Stimulated activated CD4-positive, alpha-beta T cell treated with anti-CD3 and anti-CD28 coated beads, Interleukin-4, amount 100 ng/mL, for 4 hours (primary cell): ENCODE data around the gene ANKRD53.
A peak's percentile ranks its signal among the peaks of the same experiment; 100 is the strongest.

Experiments
- DNase-seq, 2 experiments: peaks; one replicate each; pipeline ENCODE4 v3.0.0-alpha.2; 2020

The ANKRD53 gene

DNA sequence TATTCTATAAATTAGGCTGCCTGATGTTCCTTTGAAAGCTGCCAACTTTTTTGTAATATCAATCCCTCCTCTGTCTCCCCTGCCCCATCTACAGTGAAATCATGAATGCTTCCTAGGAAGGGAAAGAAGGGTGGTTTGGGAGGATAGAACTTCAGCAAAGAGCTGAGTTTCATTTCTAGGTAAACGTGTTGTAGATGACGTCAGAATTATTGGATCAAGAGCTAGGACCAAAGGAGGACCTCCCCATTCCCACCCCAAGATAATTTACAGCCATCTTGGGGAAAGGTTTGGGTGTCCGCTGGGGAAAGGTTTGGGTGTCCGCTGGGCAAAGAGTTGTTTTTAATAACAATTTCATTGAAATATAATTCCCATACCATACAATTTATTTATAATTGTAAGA is 11.2 kb upstream of the ANKRD53 start:
- no peak for DNase-seq

DNA sequence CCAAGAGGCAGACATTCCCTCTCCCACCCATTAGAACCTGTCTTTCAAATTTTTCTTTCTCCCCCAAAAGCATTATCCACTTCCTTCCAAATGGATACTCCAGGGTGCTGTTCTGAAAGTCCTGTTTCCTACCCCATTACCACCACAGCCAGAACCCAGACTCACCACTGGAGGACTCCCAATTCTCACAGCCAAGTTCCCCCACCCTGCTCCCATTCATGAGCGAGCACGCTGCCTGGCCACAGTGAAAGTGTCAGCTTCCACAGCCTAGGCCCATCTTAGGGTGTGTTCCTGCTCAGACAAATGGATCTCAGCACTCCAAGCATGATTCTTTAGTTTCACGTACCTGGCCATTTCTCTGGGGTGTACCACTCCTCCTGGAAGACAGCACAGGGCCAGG is 3.8 kb upstream of the ANKRD53 start:
- no peak for DNase-seq

DNA sequence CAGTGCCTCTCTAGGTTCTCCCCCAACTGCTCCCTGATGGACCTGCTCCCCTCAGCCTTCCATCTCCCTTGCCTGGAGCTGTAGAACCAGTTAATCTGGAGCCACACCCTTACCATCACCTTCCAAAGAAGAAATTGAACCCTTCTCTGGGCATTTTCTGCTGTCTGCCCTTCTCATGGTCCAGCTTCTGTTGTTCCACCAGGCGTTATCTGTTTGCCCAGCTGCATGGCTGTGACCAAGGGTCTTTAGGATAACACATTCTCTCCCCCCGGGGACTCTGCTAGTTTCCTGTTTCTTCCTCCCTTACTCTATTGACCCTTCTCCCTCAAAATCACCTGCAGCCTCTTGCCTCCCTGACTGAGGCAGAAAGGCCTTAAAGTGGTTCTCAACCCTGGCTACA is 3.2 kb upstream of the ANKRD53 start:
- DNase-seq: no peak

DNA sequence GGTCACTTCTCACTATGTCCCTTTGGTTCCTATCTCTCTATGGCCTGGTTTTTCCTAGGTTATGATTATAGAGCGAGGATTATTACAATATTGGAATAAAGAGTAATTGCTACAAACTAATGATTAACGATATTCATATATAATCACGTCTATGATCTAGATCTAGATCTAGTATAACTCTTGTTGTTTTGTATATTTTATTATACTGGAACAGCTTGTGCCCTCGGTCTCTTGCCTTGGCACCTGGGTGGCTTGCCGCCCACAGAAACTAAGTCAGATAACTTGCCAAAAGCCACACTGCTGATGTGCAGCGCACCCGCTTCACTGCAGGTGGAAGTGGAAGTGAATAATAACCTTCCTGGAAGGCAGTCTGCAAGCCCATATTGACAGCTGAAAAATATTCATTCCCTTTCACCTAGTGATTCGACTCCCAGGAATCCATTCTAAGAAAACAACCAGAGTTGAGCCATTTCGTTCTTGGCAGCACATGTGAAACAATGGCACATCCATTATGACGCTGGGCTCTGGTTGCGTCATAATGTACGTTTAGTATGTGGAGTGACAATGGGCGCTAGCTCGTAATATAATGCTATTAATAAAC is 725 bp upstream of the ANKRD53 start:
- DNase-seq: peak in 1 of 2 experiments; percentile 44

DNA sequence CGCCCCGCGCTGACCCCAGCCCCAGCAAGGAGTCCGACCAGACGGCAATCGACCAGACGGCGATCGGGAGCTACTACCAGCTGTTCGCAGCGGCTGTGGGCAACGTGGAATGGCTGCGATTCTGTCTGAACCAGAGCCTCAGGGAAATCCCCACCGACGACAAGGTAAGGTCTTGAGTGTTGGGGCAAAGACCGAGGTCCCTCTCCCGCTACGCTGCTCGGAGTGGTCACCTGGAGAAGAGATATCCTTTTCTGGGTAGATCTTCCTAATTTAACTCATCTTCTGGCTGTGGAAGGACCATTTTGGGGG is 704 bp downstream of the ANKRD53 start:
- no peak for DNase-seq

DNA sequence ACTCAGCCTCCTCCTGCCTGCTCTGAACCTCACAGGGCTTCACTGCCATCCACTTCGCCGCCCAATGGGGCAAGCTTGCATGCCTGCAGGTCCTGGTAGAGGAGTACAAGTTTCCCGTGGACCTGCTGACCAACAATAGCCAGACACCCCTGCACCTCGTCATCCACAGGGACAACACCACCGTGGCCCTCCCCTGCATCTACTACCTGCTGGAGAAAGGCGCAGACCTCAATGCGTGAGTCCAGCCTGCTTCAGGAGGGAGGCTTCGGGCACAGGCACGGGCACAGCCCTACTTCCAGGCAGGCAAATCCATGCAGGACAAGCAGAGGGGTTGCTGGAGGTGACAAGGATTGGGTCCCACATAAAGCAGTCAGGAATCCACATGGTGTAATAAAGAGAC is 1.2 kb downstream of the ANKRD53 start:
- no peak for DNase-seq

DNA sequence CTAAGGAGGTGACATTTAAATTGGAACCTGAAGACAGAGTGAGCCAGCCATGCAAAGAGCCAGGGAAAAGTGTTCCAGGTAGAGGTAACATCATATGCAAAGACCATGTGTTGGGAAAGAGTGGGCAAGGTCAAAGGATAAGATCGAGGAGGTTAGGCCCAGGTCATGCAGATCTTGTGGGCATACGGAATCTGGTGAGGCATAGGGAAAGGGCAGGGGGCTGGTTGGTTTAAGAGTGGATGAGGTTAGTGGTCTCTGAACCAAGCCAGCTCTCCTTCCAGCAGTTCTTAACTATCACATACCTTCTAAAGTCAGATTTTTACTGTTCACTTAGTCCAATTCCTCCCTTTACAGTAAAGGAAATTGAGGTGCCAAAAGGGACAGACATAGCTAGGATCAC is 3.0 kb downstream of the ANKRD53 start:
- DNase-seq: no peak

DNA sequence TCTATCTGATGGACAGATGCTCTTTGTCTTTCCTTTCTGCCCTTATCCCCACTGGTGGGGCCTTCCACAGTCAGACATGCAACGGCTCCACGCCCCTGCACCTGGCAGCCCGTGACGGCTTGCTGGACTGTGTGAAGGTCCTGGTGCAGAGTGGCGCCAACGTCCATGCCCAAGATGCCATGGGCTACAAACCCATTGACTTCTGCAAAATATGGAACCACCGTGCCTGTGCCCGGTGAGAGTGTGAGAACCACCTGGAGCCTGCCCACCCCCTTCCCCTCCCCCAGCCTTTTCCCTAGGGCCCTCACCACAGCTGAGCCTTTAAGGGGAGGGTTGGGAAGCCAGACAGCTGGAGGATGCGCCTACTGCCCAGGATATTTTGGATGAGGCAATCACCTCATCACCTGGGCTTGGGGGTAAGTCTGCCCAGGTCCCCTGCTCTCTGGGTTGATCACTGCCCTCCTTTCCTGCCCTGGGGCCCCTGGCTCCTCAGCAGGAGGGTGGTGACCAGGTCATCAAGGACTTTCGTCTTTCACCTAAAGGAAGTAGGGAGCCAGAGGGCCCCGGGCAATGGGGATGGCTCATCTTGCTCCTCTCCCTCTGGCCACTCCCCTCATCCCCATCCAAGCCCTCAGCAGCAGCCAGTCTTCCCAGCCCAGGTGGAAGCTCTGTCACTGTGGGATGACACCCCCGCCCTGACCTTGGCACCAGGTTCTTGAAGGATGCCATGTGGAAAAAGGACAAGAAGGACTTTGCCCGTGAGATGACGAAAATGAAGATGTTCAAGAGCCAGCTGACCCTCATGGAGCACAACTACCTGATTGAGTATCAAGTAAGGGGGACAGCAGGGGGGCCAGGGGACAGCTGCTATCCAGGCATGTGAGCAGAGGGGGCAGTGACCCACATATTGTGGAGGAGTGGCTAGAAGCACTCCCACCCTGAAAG is 3.7 kb downstream of the ANKRD53 start:
- DNase-seq: no peak

DNA sequence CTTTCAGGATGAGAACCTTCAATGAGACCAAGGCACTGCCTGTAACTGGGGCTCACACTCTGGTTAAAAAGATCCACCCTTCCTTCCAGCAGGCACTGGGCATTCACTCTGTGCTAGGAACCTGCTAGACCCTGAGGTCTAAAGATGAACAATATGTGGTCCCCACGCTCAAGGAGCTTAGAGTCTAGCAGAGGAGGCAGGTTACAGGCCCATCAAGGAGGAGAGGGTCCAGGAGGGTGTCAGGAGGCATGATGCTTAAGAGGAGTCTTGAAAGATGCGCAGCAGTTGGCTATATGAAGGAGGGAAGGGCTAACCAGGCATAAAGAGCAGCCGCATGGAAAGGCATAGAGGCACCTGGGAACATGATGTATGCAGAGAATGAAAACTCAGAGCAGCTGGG is 4.5 kb downstream of the ANKRD53 start:
- DNase-seq: no peak

DNA sequence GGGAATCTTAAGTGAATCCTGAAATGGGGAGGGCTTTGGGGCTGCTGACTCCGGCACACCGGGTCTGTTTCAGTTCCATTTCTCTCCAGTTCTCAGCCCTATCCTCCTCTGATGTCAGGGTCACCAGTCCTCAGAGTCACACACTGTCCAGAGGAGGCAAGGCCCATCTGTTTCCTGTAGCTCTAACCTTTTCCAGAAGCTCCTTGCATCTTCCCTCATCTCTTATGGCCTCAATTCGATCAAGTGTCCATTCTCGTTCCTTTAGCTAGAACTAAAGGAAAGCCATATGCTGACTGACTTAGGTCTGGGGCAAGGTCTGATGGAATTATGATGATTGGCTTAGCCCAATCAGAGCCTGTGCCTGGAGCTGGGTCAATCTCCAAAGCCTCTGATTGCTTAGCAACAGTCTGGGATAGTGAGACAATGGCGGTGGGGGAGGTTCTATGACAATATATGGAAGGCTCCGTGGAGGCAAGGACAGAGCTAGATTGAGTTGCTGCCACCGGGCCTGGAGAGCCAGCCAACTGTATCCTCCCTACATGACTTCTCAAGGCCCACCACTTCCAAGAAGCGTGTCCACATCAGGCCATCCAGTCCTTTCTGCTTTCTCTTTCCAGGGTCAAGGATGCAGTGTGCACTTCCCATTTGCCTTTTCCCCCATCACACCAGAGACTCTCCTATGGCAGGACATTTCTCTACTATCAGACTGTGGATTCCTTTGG is 5.2 kb downstream of the ANKRD53 start:
- DNase-seq: no peak

DNA sequence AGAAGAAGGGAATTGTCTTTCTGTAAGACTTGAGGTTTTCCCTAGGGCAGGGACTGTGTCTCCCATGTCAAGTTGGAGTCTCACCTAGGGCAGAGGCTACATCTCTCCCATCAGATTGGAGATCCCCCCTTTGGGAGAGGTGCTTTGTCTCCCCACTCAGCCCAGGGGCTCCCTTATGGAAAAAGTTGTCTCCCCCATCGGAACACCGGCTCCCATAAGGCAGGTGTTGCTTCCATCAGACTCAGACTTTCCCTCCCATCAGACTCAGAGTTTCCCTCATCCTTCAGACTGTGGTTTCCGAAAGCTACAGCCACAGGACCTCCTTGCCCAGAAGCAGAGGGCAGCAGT is 5.8 kb downstream of the ANKRD53 start:
- DNase-seq: no peak

DNA sequence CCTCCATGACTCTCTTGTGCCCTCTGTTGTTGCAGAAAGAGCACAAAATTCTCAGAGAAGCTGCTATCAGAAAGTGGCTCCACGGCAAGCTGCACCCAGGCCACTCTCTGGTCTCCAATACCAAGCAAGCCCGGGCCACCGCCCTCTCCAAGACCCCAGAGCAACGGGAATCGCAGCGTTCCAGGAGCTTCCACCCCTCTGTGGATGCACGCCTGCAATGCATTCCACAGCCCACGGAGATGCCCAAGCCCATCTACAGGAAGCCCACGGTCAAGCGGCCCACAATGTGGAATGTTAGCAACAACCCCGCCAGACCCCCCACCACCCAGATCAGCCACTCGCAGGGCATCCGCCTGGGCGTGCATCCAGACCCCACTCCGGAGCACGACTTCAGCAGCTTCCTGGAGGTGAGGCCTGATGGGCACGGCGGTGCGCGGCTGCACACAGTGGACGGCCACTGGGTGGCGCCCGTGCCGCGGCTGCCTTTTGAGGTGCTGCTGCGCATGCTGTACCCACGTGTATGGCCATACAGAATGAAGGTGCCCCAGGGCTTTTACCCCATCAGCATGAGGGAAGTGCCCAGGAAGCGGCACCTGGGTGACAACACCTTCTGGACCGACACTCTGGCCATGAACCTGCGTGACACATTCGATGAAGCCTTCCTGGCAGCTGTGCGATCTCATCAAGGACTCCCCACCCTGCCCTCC is 6.3 kb downstream of the ANKRD53 start:
- peak; percentile 77 to 80 for DNase-seq

DNA sequence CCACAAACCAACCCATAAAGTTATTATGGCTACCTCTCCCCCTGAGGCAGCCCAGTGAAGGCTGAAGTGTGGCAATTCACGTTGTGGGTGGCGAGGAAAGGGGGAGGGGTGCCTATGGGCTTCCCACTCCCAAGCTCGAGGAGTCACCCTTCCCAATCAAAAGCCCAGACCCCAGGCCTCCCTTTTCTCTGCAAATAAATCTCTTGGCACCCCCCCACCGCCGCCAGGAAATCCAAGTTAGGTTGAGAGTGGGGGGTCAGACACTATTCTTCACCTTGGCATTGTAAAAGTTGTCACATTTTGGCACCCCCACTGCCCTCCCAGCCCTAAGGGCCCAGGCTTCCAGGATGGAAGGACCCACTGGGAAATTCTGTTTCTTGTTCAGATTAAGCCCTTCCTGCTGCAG is 6.9 kb downstream of the ANKRD53 start:
- no peak for DNase-seq

DNA sequence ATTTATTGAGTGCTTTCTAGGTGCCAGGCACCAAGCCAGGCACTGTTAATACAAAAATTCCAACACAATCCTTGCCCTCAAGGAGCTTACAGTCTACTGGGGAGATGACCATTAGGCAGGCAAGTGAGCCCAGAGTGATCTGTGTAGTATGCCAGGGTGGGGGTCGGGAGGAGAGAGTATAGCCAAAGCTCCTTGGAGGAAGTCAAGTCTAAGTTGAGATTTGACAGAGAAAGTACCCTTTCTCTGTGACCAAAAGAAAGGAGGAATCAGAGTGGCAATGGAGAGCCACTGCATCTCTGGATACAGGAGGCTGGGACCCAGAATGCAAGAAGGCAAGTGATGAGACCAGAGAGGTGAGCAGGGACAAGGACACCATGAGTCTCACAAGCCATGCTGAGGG is 7.5 kb downstream of the ANKRD53 start:
- DNase-seq: no peak

DNA sequence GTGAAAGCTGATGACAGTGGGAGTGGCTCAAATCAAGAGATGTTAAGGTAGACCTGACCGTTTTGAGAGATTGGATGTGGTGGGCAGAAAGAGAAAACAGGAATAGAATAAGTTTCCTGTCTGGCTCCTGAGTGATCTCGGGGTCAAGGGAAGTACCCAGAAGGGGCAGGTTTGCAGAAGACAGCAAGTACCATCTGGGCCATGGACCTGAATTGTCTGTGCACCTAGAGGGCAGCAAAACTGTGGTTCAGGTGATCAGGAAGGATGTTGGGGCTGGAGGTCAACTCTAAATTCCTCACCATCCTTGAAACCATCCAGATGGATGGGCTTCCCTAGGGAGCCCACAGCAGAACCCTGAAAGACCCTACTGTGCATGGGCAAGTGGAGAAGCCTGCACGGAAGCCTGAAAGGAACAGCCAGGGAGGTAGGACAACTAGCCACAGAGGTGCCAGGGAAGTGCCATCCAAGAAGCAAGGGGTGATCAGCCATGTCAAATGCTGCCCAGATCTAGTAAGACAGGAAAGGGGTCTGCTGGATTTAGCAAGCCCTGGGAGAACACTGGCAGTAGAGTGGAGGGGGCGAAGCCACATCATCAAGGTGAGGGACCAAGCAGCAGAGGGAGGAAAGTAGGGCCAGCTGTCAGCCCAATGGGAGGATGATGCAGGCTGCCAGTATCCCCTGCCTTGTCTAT is 8.2 kb downstream of the ANKRD53 start:
- no peak for DNase-seq

DNA sequence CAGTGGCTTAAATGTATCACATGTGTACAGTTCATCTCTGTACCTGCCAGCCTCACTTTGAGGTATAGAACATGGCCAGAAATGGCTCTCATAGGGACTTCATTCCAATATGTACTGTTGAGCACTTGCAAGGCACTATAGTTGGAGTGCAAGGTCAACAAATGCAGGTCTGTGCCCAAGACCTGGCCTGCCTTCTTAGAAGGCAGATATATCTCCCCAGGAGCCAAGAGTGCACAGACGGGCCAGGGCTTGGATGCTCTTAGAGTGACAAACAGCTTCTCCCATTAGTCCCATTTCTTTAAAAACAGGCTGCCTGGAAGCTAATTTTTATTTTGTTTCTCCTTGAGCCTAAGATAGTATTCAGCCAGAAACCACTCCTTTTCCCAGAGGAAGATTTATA is 9.0 kb downstream of the ANKRD53 start:
- DNase-seq: no peak

DNA sequence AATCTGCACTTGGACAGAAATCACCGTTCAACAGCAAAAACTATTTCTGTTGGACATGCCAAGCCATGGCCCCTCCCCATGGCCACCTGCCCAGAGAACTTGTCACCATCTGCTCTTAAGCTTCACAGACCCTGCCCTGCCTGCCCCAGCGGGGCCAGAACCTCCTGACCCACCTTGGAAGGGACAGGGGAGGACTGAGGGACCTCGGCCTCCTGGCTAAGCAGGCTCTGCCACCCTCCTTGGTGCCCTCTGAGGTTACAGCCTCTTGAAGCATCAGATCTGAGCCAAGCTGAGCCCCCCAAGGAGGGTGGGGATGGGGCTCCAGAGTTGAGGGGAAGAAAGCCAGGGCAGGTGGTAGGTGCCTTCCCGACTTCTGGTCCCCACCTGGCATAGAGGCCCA is 9.7 kb downstream of the ANKRD53 start:
- no peak for DNase-seq

DNA sequence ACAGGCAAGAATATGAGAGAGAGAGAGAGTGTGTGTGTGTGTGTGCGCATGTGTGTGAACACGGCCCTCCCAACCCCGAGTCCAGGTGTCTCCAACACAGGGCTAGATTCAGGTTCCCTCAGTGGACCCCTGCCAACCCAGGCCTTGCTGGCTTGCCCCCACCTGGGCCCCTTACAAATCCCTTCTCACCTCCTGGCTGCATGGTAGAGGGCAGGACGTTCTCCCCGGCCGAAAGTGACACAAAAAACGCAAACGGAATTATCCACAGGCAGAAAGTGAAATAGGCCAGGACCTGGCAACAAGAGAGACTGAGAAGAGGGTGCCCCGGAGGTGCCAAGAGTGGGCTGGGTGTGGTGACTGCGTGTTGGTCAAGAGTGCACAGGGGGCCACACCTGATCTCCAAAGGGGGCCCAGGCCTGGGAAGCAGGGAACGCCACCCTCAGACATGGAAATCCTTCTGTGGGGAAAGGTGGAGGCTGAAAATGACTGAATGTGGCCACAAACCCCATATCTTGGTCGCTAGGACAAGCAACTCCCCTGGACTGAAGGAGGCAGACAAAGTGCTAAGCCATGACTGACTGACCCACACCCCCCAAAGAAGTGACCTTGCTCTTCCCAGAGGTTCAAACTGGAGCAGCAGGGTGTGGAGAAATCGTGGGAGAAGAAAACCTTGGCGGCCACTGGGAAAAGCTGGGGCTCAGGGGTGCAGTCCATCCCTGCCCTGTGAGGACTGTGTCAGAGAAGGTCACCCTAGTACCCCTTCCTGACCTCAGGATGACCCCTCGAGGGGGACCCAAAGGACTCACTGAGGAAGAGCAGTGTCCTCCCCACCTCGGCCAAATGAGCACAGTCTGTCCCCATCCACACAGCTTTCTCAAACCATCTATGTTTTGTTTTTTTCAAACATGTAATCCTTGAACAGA is 10.6 kb downstream of the ANKRD53 start:
- no peak for DNase-seq

DNA sequence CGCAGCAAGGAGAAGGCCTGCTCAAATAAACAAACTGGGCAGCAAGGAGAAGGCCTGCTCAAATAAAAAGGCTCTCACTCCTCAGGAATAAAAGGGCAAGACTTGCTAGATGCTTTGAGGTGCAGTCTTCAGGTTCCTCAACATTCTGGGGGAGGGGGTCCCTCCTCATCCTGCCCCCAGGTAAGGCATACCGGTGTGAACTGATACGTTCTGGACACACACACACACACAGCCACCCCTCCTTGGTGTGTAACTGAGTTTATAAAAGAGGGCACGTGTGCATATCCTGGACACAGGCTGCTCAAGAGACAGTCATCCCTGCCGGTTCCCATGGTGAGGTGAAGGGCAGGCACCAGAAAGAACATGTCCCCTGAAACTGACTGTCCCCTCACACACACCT is 11.8 kb downstream of the ANKRD53 start:
- no peak for DNase-seq

DNA sequence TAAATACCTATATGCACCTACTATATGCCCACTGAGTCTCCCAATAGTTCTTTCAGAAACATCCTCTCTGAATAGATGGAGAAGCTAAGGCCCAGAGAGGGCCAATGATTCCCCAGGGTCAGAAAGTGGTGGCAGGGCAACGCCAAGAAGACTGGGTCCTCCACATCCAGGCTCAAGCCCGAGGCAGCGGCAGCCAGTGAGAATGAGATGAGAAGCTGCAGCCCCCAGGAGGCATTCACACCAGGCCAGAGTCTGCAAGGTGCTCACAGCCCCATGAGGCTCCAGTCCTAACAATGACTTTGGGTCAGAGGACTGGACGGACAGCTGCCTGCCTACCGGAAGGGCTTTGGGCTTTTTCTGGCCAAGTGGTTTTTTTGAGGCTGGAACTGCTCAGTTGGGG is 12.7 kb downstream of the ANKRD53 start:
- DNase-seq: no peak

DNA sequence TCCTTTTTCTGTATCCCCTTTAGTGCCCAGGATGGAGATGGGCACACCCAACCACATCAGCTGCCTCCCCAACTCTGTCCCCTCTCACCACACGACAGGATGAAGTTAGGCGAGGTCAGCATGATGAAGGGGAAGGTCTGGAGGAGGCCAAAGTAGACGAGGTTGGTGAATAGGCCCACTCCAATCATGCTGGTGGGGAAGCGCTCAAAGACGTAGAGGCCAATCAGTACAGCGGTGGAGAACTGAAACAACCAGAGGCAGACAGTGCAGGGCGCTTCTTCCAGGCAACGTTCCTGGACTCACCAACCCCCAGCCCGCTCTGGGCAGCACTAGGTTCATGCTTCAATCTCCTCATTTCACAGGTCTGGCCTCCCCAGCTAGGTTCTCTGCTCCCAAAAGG is 13.3 kb downstream of the ANKRD53 start:
- DNase-seq: no peak
